Neural crest cell (in vitro differentiated cells): ENCODE measurements around the gene DOCK1. TPM values are rescaled to one million over a fixed set of nuclear protein-coding genes. Genes with fewer than 3 reads are reported as not detected.

Source experiments
- DNase-seq: peaks from one replicate; pipeline ENCODE4 v3.0.0; 2021; ENCODE audit warnings: low read depth, mixed read lengths, low spot score
- H3K27ac Mint-ChIP-seq: one replicate; pipeline ENCODE4 v1.8.0; 2021; ENCODE audit warnings: mild to moderate bottlenecking, mixed read lengths; ENCODE audit not compliant: unreplicated experiment
- H3K27me3 Mint-ChIP-seq: 2 replicates; pipeline ENCODE4 v1.8.0; 2021; ENCODE audit warnings: low read depth, mild to moderate bottlenecking, mixed read lengths
- H3K36me3 Mint-ChIP-seq: 2 replicates; pipeline ENCODE4 v1.8.0; 2021; ENCODE audit warnings: low read depth, mild to moderate bottlenecking, mixed read lengths
- H3K4me1 Mint-ChIP-seq: 2 replicates; pipeline ENCODE4 v1.8.0; 2021; ENCODE audit warnings: mixed read lengths
- H3K4me3 Mint-ChIP-seq: one replicate; pipeline ENCODE4 v1.8.0; 2021; ENCODE audit warnings: mild to moderate bottlenecking, mixed read lengths
- H3K9me3 Mint-ChIP-seq: 2 replicates; pipeline ENCODE4 v1.8.0; 2021; ENCODE audit warnings: mixed read lengths
- CTCF ChIP-seq: fragments of 200-600 bp; sonication (generic); conservative IDR thresholded peaks from 2 replicates; pipeline ENCODE4 v1.5.0; 2021; ENCODE audit warnings: antibody characterized with exemption, mild to moderate bottlenecking
- total RNA-seq: library from RNA; stranded (reverse); gene quantifications from 2 replicates; pipeline ENCODE4 v1.2.1, GENCODE V29; 2021

Gene DOCK1
- total RNA-seq, 1 donor from 2014 or later, result 55.8 TPM

GRCh38 chr10:126950401-126951105 lies 45.3 kb downstream of the DOCK1 start:
- no peak for TF ChIP-seq CTCF
- DNase-seq, result no peak
- H3K4me3 Mint-ChIP-seq, result no peak overlapping the region
- H3K36me3 Mint-ChIP-seq, result no peaks in the 10 kb centered on the region
- peaks cover 10% of the 10 kb centered on the region for H3K4me1 Mint-ChIP-seq
- peaks cover 2% of the 10 kb centered on the region for H3K9me3 Mint-ChIP-seq
- no peak overlapping the region for H3K27ac Mint-ChIP-seq
- no peaks in the 10 kb centered on the region for H3K27me3 Mint-ChIP-seq

GRCh38 chr10:126953886-126954285 lies 48.7 kb downstream of the DOCK1 start:
- H3K4me1 Mint-ChIP-seq, result peaks cover 21% of the 10 kb centered on the region
- no peak for TF ChIP-seq CTCF
- H3K4me3 Mint-ChIP-seq, result no peak overlapping the region
- DNase-seq, result no peak
- no peaks in the 10 kb centered on the region for H3K9me3 Mint-ChIP-seq
- no peaks in the 10 kb centered on the region for H3K27me3 Mint-ChIP-seq
- H3K36me3 Mint-ChIP-seq, result no peaks in the 10 kb centered on the region
- H3K27ac Mint-ChIP-seq, result no peak overlapping the region

GRCh38 chr10:126955396-126955795 lies 50.2 kb downstream of the DOCK1 start:
- Mint-ChIP-seq H3K4me3 (no peak overlapping the region), H3K9me3 (no peaks in the 10 kb centered on the region), H3K27me3 (no peaks in the 10 kb centered on the region), H3K36me3 (no peaks in the 10 kb centered on the region), H3K27ac (no peak overlapping the region), H3K4me1 (peaks cover 25% of the 10 kb centered on the region)
- TF ChIP-seq CTCF, result no peak
- no peak for DNase-seq

GRCh38 chr10:126955934-126956711 lies 50.9 kb downstream of the DOCK1 start:
- TF ChIP-seq CTCF, result no peak
- H3K27ac Mint-ChIP-seq, result peak overlapping the region; percentile 37
- no peak for DNase-seq

GRCh38 chr10:126956712-126957108 lies 51.5 kb downstream of the DOCK1 start:
- Mint-ChIP-seq H3K27me3 (no peaks in the 10 kb centered on the region), H3K36me3 (no peaks in the 10 kb centered on the region), H3K9me3 (no peaks in the 10 kb centered on the region), H3K4me3 (no peak overlapping the region), H3K4me1 (peaks cover 30% of the 10 kb centered on the region), H3K27ac (no peak overlapping the region)
- no peak for TF ChIP-seq CTCF
- DNase-seq, result no peak

More at GRCh38 chr10:126955934-126956711, 50.9 kb downstream of the DOCK1 start:
- Mint-ChIP-seq H3K9me3 (no peaks in the 10 kb centered on the region), H3K4me3 (no peak overlapping the region), H3K36me3 (no peaks in the 10 kb centered on the region), H3K4me1 (peaks cover 25% of the 10 kb centered on the region), H3K27me3 (no peaks in the 10 kb centered on the region)
